HepG2 (cell line): ENCODE results near the gene TSC22D2. TPM values are rescaled to one million over a fixed set of nuclear protein-coding genes. Genes with fewer than 3 reads are reported as not detected.

Source experiments
- ATAC-seq: fragments of 200-7000 bp; cut with Tn5 transposase; 3 replicates; pipeline ENCODE4 v1.9.1; 2020; ENCODE audit warnings: mild to moderate bottlenecking, moderate library complexity
- BruUV-seq: library from RNA; stranded (reverse); fragments of 400-500 nt; replicated peaks from 2 replicates; lab custom pipeline; 2021; lab: Mats Ljungman, UMichigan
- CTCF ChIA-PET: fragments of 300-600 bp; formaldehyde crosslinking; extraction: SDS; loops from one replicate; lab custom pipeline; 2021; ENCODE audit warnings: low total read pairs, inconsistent platforms, low intra/inter-chr PET ratio; lab: Yijun Ruan, JAX
- POLR2A ChIA-PET: fragments of 350-600 bp; sonication (Branson Sonifier 250); formaldehyde crosslinking; loops from one replicate; lab custom pipeline; 2020; ENCODE audit warnings: antibody characterized with exemption, inconsistent platforms; lab: Yijun Ruan, JAX
- DNase-seq: peaks from one replicate; pipeline ENCODE4 v3.0.0-alpha.2; 2015; ENCODE audit warnings: low spot score
- FAIRE-seq: peaks from 3 replicates; lab custom pipeline; 2011; peaks lifted over from hg19 to GRCh38; lab: Jason Lieb, UNC
- H2AFZ ChIP-seq: one replicate; pipeline ENCODE4 v1.6.1; 2011; ENCODE audit warnings: low read length, inconsistent platforms
- H3K27ac ChIP-seq: fragments of 300-600 bp; 3 replicates; pipeline ENCODE4 v1.8.0; 2011; ENCODE audit warnings: mixed run types, mild to moderate bottlenecking, mixed read lengths, low read length, inconsistent platforms; ENCODE audit not compliant: insufficient read depth; ENCODE audit errors: extremely low read length
- H3K27me3 ChIP-seq, 2 experiments: fragments of 200-600 bp in 1 of 2; 2 replicates in 1 of 2; 3 replicates in 1 of 2; pipeline versions ENCODE4 v1.6.0 to v1.8.0; 2011; ENCODE audit warnings: low read length in 2 of 2, mild to moderate bottlenecking in 2 of 2, moderate library complexity in 2 of 2, inconsistent platforms in 1 of 2; ENCODE audit not compliant: insufficient read depth in 2 of 2, control insufficient read depth in 1 of 2
- H3K36me3 ChIP-seq, 2 experiments: fragments of 200-600 bp in 1 of 2; replicated peaks in 1 of 2; 2 replicates in 1 of 2; 3 replicates in 1 of 2; pipeline versions ENCODE4 v1.5.1 to v1.8.0; 2011; ENCODE audit warnings: low read length in 2 of 2, inconsistent platforms in 1 of 2; ENCODE audit not compliant: insufficient read depth in 2 of 2, control insufficient read depth in 1 of 2
- H3K4me1 ChIP-seq: 2 replicates; pipeline ENCODE4 v1.5.1; 2012; ENCODE audit warnings: low read length, inconsistent platforms; ENCODE audit not compliant: insufficient read depth
- H3K4me2 ChIP-seq: 2 replicates; pipeline ENCODE4 v1.6.0; 2011; ENCODE audit warnings: low read depth, low read length, inconsistent platforms
- H3K4me3 ChIP-seq, 3 experiments: fragments of 200-600 bp in 1 of 3; sonication (generic), shearing (Covaris generic) in 1 of 3; replicated peaks in 1 of 3; 2 replicates each; pipeline ENCODE4 v1.5.1; 2011 to 2016; ENCODE audit warnings: low read length in 3 of 3, inconsistent platforms in 2 of 3, low read depth in 2 of 3, mild to moderate bottlenecking in 2 of 3, control low read depth in 1 of 3, mixed read lengths in 1 of 3; ENCODE audit not compliant: insufficient read depth in 1 of 3
- H3K79me2 ChIP-seq: one replicate; pipeline ENCODE4 v1.6.1; 2011; ENCODE audit warnings: low read length, inconsistent platforms; ENCODE audit not compliant: insufficient read depth
- H3K9ac ChIP-seq: 2 replicates; pipeline ENCODE4 v1.6.0; 2011; ENCODE audit warnings: mild to moderate bottlenecking, low read depth, low read length, inconsistent platforms; ENCODE audit not compliant: insufficient read depth
- H3K9me3 ChIP-seq: 2 replicates; pipeline ENCODE4 v1.5.1; 2012; ENCODE audit warnings: mild to moderate bottlenecking, low read length
- H4K20me1 ChIP-seq: 2 replicates; pipeline ENCODE4 v1.6.0; 2011; ENCODE audit warnings: inconsistent platforms, mild to moderate bottlenecking, low read length, moderate library complexity; ENCODE audit not compliant: insufficient read depth
- CEBPB ChIP-seq: IDR thresholded peaks from 2 replicates; pipeline ENCODE4 v1.6.1; 2011; ENCODE audit warnings: low read depth, low read length, improper control_type of control experiment, borderline replicate concordance
- CEBPG ChIP-seq: IDR thresholded peaks from 2 replicates; pipeline ENCODE4 v1.6.1; 2016
- CREBL2 ChIP-seq: sonication (generic); formaldehyde crosslinking; IDR thresholded peaks from 2 replicates; pipeline ENCODE4 v1.8.1; 2023; ENCODE audit warnings: missing genetic modification reagents, mild to moderate bottlenecking, borderline replicate concordance
- DPF2 ChIP-seq: sonication (generic); formaldehyde crosslinking; IDR thresholded peaks from 2 replicates; pipeline ENCODE4 v1.4.0; 2020; ENCODE audit warnings: mild to moderate bottlenecking, low read depth, missing genetic modification reagents, borderline replicate concordance
- FOXA1 ChIP-seq, 2 experiments: fragments of 450-650 bp in 1 of 2; sonication (generic) in 1 of 2; formaldehyde crosslinking in 1 of 2; IDR thresholded peaks; 2 replicates each; pipeline versions ENCODE4 v1.4.0 to v1.6.1; 2016 to 2020; ENCODE audit warnings: missing genetic modification reagents in 1 of 2
- FOXA3 ChIP-seq: IDR thresholded peaks from 2 replicates; pipeline ENCODE4 v1.6.1; 2016; ENCODE audit warnings: missing genetic modification reagents, missing compliant biosample characterization
- GLMP ChIP-seq: sonication (generic); formaldehyde crosslinking; IDR thresholded peaks from 2 replicates; pipeline ENCODE4 v1.9.0; 2021; ENCODE audit warnings: missing genetic modification reagents, mild to moderate bottlenecking, borderline replicate concordance
- KAT7 ChIP-seq: IDR thresholded peaks from 2 replicates; pipeline ENCODE4 v1.6.1; 2018; ENCODE audit warnings: borderline replicate concordance, missing compliant biosample characterization
- KMT2A ChIP-seq: sonication (generic); formaldehyde crosslinking; IDR thresholded peaks from 2 replicates; pipeline ENCODE4 v1.4.0; 2020; ENCODE audit warnings: missing genetic modification reagents
- MXI1 ChIP-seq: IDR thresholded peaks from 3 replicates; pipeline ENCODE4 v1.6.1; 2012; ENCODE audit warnings: low read depth, low read length, inconsistent platforms, borderline replicate concordance
- NCOR1 ChIP-seq: fragments of 200-600 bp; sonication (generic); IDR thresholded peaks from 2 replicates; pipeline ENCODE4 v1.7.0; 2017; ENCODE audit warnings: antibody characterized with exemption, low read length, borderline replicate concordance
- PHF21A ChIP-seq: sonication (generic); formaldehyde crosslinking; IDR thresholded peaks from 2 replicates; pipeline ENCODE4 v1.5.0; 2020; ENCODE audit warnings: mild to moderate bottlenecking, missing genetic modification reagents
- RCOR2 ChIP-seq: IDR thresholded peaks from 2 replicates; pipeline ENCODE4 v1.6.1; 2016; ENCODE audit warnings: missing biosample characterization, missing genetic modification reagents
- SALL1 ChIP-seq: sonication (generic); formaldehyde crosslinking; IDR thresholded peaks from 2 replicates; pipeline ENCODE4 v1.8.0; 2022; ENCODE audit warnings: mild to moderate bottlenecking, missing genetic modification reagents
- SAP130 ChIP-seq: IDR thresholded peaks from 2 replicates; pipeline ENCODE4 v1.6.1; 2016; ENCODE audit warnings: low read depth
- TFE3 ChIP-seq: IDR thresholded peaks from 2 replicates; pipeline ENCODE4 v1.6.1; 2016
- USF2 ChIP-seq, 2 experiments: sonication (generic) in 1 of 2; formaldehyde crosslinking in 1 of 2; IDR thresholded peaks; 2 replicates each; pipeline versions ENCODE4 v1.5.1 to v1.6.1; 2011 to 2020; ENCODE audit warnings: borderline replicate concordance in 1 of 2, low read depth in 1 of 2, low read length in 1 of 2, mild to moderate bottlenecking in 1 of 2, missing genetic modification reagents in 1 of 2, moderate library complexity in 1 of 2
- ZC3H4 ChIP-seq: sonication (generic); formaldehyde crosslinking; IDR thresholded peaks from 2 replicates; pipeline ENCODE4 v1.4.0; 2020; ENCODE audit warnings: missing genetic modification reagents, borderline replicate concordance
- ZNF777 ChIP-seq: sonication (generic); formaldehyde crosslinking; IDR thresholded peaks from 2 replicates; pipeline ENCODE4 v1.4.0; 2020; ENCODE audit warnings: missing genetic modification reagents
- WGBS: methylation state at CpG from one replicate; pipeline ENCODE4 v1.1.6; 2017; ENCODE audit warnings: low lambda C conversion rate; 5-methylcytosine and 5-hydroxymethylcytosine counted together
- in situ Hi-C: cut with HindIII; loops from 2 replicates; pipeline ENCODE4 v1.10.0; 2017; ENCODE audit warnings: low pct_unique_long_range_greater_than_20kb; ENCODE audit not compliant: extremely low pct_ligation_motif_present
- intact Hi-C: fragments of 100-400 bp; cut with micrococcal nuclease; formaldehyde crosslinking; loops from one replicate; pipeline ENCODE4 v1.10.0; 2022; ENCODE audit not compliant: unreplicated experiment
- polyA plus RNA-seq, 8 experiments: library from polyadenylated mRNA; depleted of rRNA in 3 of 8; stranded (reverse) in 7 of 8; unstranded in 1 of 8; fragments of >200 nt; fragmentation: Illumina TruSeq in 4 of 8; extraction: Trizol in 4 of 8; gene quantifications; 2 replicates each; pipeline versions ENCODE4 v1.2.1 to v1.2.3, GENCODE V29; 2011 to 2016; ENCODE audit warnings: low read depth in 4 of 8, missing spikeins in 1 of 8, mixed read lengths in 1 of 8; ENCODE audit not compliant: insufficient read depth in 1 of 8
- total RNA-seq, 5 experiments: library from RNA; depleted of rRNA; stranded (reverse); fragments of >200 nt; fragmentation: Illumina TruSeq; extraction: Trizol; gene quantifications; 2 replicates each; pipeline ENCODE4 v1.2.3, GENCODE V29; 2016; ENCODE audit warnings: low read depth in 1 of 5

Gene TSC22D2
- total and polyA plus RNA-seq, 2 of the 13 experiments (the other 11 are each of a cell fraction or from before 2014, with no cell fraction given), result 4.6 to 8.2 TPM

- no TSS peak for BruUV-seq
- CTCF ChIA-PET, result no interaction called here
- Histone ChIP-seq H3K27me3 (no peaks in the 10 kb centered on the region; a peak in 1 of 5 replicates), H3K79me2 (peaks cover 85% of the 10 kb centered on the region), H3K4me2 (peak overlapping the region; percentile 89), H3K9me3 (no peaks in the 10 kb centered on the region), H3K4me3 (peak overlapping the region; percentile 89 to 97 (median 90)), H3K27ac (no peak overlapping the region), H3K36me3 (0 out of 5 replicates have a peak, but pooled peaks cover 1 to 12% of the 10 kb centered on the region in 2 experiments), H4K20me1 (peaks cover 67% of the 10 kb centered on the region), H3K4me1 (peaks cover 28% of the 10 kb centered on the region), H3K9ac (peak overlapping the region; percentile 60), H2AFZ (no peak overlapping the region)
- POLR2A ChIA-PET, result no interaction called here
- WGBS, result 5% methylated on average over 5 of the region's 5 CpGs
- ATAC-seq (no peak), FAIRE-seq (peak; percentile 54), DNase-seq (peak; percentile 63)
- in situ Hi-C loops, result no loop called here
- intact Hi-C loops, result loop anchor here (5.0 to 10.0 kb wide), 4 partner anchors 35 to 478 kb away; partner anchors contain the start of genes EIF2A and SERP1
- peak; percentile 33; the same call in 1 of the 2 replicates for TF ChIP-seq USF2 (IDR thresholded peaks at IDR 0.05; ENCODE audit: low read depth, low read length)
- no peak; the same call in 1 of the 2 replicates for TF ChIP-seq USF2 (CRISPR knock-in tag; IDR thresholded peaks at IDR 0.05; ENCODE audit: borderline replicate concordance)
- no peak for TF ChIP-seq PHF21A (CRISPR knock-in tag)
- no peak for TF ChIP-seq NCOR1
- peak; percentile 80 for TF ChIP-seq SAP130 (CRISPR knock-in tag)
- TF ChIP-seq RCOR2 (CRISPR knock-in tag), result no peak
- peak; percentile 44; the same call in 1 of the 2 replicates for TF ChIP-seq CEBPG
- 0 out of 2 replicates have a peak, but pooled peaks have one; percentile 30 for TF ChIP-seq KAT7
- TF ChIP-seq ZC3H4 (CRISPR knock-in tag), result no peak
- TF ChIP-seq ZNF777 (CRISPR knock-in tag), result no peak
- TF ChIP-seq TFE3 (CRISPR knock-in tag), result no peak
- no peak for TF ChIP-seq DPF2 (CRISPR knock-in tag)
- no peak for TF ChIP-seq FOXA1 (IDR thresholded peaks at IDR 0.05)
- peak; percentile 52 for TF ChIP-seq FOXA1 (CRISPR knock-in tag; IDR thresholded peaks at IDR 0.05)
- peak; percentile 32; the same call in 1 of the 2 replicates for TF ChIP-seq KMT2A (CRISPR knock-in tag)
- peak; percentile 48; the same call in 1 of the 2 replicates for TF ChIP-seq CEBPB
- peak; percentile 56; the same call in 1 of the 3 replicates for TF ChIP-seq MXI1
- TF ChIP-seq CREBL2 (CRISPR knock-in tag), result no peak
- 0 out of 2 replicates have a peak, but pooled peaks have one; percentile 29 for TF ChIP-seq FOXA3 (CRISPR knock-in tag)
- TF ChIP-seq SALL1 (CRISPR knock-in tag), result no peak
- TF ChIP-seq GLMP, result no peak
Measured at GRCh38 chr3:150412561-150413231, 4.6 kb downstream of the TSC22D2 start.
